Measurements from ENCODE around the gene ZNF790.

GRCh38 chr19:36797786-36798108 is 40.4 kb downstream of the ZNF790 start:
- no peak for TF ChIP-seq CEBPB (IDR thresholded peaks at IDR 0.05; ENCODE audit: low read depth, low read length)
- TF ChIP-seq MAX (IDR thresholded peaks at IDR 0.05), result no peak
- TF ChIP-seq CTCF (IDR thresholded peaks at IDR 0.05; ENCODE audit: control extremely low read depth in 1 of 3, insufficient read depth in 1 of 3, low read depth in 1 of 3, low read length in 3 of 3), result no peak
- no peak for TF ChIP-seq E2F6 (IDR thresholded peaks at IDR 0.05)
- no peak for TF ChIP-seq RAD21 (IDR thresholded peaks at IDR 0.05 in 1 of 2, conservative IDR thresholded peaks at IDR 0.05 in 1 of 2; ENCODE audit: low read depth in 2 of 2, low read length in 2 of 2)
- no peak for TF ChIP-seq EZH2 (IDR thresholded peaks at IDR 0.05; ENCODE audit: low read depth, low read length, severe bottlenecking)
- no peak for TF ChIP-seq MAFK (IDR thresholded peaks at IDR 0.05; ENCODE audit: low read depth, low read length)

Data from H1 (cell line).